ENCODE data around the gene KRT5.

GRCh38 chr12:52517888-52518287, 2.3 kb downstream of the KRT5 start:
- TF ChIP-seq EZH2 (IDR thresholded peaks at IDR 0.05; ENCODE audit: insufficient read depth, poor library complexity, severe bottlenecking) (no peak), EZH2phosphoT487 (IDR thresholded peaks at IDR 0.05; ENCODE audit: insufficient read depth, low read depth) (no peak)

All from GM23248 (cell line).